HG02798 (cell line): ENCODE results near the gene IRF4.

Experiments
- ATAC-seq: cut with Tn5 transposase; IDR thresholded peaks from one replicate; pipeline ENCODE4 v1.9.1; 2021; ENCODE audit warnings: mild to moderate bottlenecking; ENCODE audit not compliant: unreplicated experiment, poor library complexity

The IRF4 gene

DNA sequence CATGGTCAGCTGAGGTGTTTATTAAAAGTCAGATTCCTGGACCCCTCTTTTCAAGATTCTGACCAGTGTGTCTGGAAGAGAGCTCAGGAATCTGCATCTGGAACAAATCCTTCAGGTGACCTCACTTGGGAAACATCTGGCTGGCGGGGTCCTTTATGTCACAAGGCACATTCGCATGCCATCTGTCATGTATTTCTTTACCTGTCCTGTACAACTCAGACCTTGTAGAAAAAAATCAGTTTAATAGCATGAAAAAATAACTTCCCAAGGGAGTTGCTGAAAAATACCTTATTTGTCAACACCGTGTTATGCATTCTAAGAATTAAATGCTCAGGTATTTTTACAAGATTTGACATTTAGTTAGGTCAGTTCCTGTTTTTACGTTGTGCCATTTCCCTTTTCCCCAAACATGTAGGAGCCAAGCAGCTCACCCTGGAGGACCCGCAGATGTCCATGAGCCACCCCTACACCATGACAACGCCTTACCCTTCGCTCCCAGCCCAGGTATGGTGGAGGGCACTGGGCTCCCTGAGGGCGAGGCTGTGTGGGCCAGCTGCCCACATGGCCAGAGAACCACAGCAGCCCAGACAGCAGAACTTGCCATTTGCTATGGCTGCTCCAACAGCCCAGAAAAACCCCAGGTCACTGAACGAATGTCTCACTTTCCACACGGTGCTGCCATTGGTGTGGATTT is 4.0 kb downstream of the IRF4 start:
- no peak for ATAC-seq

DNA sequence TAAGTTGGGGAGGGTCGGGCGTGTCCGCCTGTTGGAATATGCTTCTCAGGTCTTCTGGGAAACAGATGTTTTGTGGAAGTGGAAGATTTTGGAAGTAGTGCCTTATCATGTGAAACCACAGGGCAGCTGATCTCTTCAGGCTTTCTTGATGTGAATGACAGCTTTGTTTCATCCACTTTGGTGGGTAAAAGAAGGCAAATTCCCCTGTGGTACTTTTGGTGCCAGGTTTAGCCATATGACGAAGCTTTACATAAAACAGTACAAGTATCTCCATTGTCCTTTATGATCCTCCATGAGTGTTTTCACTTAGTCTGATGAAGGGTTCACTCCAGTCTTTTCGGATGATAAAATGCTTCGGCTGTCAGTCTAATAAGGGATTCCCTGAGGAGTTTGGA is 4.6 kb downstream of the IRF4 start:
- no peak for ATAC-seq

DNA sequence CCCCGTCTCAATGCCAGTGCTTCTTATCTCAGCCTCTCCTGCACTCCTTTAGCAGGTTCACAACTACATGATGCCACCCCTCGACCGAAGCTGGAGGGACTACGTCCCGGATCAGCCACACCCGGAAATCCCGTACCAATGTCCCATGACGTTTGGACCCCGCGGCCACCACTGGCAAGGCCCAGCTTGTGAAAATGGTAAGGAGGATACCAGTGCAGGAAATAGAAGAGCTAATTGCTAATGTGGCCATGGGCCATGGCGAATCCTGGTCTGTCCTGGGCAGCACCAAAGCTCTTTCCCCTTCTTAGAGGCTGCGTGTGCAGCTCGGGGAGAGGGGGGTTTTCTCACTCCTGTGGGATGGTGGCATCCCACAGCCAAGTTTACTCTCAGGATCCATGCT is 5.5 kb downstream of the IRF4 start:
- ATAC-seq: no peak

DNA sequence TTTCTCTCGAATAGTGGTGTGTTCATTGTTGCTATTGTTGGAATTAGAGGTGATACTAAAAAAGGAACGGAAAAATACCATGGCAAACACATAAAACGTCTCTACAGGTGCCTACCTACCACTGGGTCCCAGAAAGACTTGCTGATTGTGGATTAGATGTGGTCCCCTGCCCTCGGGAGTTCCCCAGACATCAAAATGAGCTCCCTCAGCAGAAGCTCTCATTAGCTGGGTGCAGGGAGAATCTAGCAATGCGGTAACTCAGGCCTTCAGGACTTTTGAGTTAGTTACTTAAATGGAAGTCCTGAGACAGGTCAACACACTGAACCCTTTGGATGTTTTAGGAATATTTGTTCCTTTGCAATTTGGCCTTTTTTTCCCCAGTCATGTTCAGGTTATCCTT is 6.1 kb downstream of the IRF4 start:
- ATAC-seq: no peak

DNA sequence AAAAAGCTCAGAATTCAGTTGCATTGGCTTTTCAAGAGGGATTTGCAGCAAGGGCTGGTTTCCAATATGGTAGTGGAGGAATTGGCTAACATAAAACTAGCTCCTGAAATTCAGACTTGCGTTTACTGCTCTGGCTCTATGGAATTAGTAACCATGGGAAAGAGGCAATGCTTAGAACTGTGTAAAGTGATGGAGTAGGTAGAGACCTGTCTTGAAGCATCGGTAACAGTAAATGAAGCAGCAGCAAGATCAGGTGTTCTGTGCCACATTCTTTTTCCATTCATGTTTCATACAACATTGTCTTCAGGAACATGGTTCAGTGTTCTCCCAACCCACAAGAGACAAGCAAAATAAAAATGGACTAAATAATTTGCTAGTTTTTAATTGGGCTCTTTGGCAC is 6.5 kb downstream of the IRF4 start:
- no peak for ATAC-seq

DNA sequence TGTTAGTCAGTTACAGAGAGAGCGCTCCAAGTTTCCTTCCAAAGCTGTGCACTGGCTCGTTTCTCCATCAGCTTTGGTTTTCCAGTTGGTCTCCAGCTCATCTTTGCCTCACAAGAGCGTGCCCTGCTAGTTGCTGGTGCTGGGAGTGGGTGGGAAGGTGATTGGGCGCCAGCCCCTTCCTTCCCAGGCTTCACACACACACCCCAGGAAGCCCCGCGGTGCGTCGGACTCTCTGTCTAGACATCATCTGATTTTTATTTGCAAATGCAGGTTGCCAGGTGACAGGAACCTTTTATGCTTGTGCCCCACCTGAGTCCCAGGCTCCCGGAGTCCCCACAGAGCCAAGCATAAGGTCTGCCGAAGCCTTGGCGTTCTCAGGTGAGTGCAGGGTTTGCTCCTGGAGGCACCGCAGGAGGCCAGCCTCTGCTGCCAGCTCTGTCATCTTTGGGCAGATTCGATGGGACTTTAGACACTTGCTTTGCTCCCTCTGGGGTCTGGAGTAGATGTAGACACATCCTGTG is 7.1 kb downstream of the IRF4 start:
- ATAC-seq: no peak

DNA sequence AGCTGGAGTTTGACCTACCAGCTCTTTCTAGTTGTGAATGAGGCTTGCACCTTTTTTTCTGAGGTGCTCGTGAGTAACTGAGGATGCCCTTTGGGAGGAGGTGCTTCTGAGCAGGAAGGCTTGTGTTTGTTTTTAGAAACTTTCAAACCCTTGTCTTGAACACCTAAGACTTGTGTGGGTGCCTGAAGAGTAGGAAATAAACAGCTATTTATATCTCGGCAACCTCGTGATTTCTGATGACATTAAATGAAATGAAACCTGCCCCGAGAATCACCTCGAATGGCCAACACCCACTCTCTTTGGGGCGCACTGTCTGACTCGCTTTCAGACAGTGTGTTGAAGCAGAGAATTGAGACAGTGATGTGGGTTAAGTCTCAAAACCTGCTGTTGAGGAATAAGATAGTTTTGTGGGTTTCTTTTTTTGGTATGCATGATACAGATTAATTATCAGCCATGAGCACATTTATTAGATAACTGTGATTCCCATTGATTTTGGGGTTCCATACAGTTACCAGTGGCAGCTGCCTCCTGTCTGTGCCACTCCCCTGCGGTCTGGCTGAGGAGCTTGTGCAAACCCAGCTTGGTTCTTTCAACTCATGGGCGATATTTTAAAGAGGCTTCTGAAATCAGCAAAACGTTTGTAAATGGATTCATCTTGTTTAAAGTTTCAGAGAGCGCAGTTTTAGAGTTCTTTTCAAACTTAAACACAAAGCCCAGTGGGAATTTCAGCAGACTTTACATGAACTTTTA is 8.4 kb downstream of the IRF4 start:
- peak; percentile 49 for ATAC-seq

DNA sequence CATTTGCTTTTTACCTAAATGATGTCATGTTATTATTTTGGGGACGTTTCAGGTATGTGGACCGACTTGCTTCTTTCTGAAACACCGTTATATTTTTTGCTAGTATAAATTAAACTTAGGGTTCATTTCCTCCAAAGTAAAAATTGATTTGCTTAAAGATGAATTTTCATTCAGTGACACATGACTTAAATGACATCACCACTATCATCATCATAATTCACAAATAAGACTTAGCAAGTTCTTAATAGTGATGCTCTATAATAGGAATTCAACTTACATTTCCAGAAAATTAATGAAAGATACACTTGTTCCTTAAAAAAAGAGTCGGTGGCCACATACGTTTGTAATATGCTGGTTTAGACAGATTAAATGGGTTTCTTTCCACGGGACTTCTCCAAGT is 9.3 kb downstream of the IRF4 start:
- no peak for ATAC-seq

DNA sequence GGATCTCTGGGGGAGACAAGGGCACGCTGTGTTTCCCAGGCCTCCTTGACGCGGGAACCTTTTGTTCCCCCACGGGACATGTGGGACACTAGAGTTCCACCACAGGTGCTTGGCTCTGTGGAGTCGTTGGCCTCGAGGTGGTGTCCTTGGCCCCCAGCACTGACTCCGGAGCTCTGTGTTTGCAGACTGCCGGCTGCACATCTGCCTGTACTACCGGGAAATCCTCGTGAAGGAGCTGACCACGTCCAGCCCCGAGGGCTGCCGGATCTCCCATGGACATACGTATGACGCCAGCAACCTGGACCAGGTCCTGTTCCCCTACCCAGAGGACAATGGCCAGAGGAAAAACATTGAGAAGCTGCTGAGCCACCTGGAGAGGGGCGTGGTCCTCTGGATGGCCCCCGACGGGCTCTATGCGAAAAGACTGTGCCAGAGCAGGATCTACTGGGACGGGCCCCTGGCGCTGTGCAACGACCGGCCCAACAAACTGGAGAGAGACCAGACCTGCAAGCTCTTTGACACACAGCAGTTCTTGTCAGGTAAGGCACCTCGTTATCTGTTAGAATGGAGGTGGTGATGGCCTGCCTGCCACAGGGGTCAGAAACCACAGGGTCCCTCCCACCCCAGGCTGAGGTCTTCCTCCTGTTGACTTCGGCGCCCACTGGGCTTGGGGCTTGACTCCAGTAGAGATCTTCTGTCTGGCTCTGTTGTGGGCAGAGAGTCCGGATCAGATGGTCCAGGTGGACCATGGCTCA is 9.9 kb downstream of the IRF4 start:
- no peak for ATAC-seq

DNA sequence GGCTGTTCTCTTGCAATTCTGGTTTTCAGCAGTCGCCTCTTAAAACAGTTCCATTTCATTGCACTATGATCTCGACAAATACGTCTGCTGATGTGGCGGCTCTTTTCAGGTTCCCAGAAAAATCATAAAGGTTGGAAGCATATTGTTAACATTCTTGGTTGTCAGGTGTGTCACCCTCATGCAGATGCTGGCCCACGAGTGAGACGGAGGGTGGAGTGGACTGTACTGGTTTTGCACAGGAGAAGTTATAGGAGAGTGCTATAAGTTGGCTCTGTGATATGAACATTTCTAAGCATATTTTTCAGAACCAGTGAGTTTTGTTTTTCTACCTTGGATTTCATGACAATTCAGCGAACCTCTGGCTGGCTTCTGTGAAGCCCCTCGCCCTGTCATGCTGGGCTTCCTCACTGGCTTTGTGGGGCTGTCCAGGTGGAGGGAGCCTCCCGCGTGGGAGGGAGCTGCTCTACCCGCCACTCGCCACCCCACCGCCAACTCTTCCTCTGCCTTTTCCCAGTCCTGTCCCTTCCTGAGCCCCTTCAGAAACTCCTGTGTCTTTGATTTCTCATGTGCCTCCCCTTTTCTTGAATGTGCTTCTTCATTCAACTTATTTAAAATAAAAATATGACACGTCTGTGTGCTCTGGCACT is 10.6 kb downstream of the IRF4 start:
- no peak for ATAC-seq

DNA sequence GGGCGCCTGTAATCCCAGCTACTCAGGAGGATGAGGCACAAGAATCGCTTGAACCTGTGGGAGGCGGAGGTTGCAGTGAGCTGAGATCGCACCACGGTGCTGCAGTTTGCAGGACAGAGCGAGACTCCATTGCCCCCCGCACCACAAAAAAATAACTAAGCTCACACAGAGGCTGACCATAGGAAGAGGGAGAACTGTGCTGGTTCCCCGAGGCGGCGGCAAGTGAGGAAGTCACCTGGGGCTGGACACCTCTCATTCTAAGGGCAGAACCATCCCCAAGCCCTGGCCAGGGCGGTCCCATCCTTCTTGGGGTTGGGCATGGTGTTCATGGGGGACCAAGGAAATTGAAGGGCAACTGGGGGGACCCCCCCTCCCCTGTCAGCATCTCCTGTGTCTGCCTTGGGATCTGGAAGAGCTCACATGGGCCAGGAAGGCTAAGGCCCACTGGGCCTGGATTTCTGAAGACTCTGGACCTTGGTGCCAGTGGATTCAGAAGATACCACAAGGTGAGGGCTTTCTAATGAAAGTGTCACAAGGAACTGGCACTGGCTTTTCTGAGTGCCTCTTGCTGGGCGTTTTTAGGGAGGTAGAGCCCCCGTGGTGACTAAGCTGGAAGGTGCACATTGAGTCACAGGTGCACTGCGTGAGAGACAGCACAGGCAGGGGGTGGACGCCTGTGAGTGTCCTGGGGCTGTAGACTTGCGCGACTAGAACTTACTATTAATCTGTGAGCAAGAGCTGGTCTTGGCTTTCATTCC is 11.5 kb downstream of the IRF4 start:
- ATAC-seq: no peak

DNA sequence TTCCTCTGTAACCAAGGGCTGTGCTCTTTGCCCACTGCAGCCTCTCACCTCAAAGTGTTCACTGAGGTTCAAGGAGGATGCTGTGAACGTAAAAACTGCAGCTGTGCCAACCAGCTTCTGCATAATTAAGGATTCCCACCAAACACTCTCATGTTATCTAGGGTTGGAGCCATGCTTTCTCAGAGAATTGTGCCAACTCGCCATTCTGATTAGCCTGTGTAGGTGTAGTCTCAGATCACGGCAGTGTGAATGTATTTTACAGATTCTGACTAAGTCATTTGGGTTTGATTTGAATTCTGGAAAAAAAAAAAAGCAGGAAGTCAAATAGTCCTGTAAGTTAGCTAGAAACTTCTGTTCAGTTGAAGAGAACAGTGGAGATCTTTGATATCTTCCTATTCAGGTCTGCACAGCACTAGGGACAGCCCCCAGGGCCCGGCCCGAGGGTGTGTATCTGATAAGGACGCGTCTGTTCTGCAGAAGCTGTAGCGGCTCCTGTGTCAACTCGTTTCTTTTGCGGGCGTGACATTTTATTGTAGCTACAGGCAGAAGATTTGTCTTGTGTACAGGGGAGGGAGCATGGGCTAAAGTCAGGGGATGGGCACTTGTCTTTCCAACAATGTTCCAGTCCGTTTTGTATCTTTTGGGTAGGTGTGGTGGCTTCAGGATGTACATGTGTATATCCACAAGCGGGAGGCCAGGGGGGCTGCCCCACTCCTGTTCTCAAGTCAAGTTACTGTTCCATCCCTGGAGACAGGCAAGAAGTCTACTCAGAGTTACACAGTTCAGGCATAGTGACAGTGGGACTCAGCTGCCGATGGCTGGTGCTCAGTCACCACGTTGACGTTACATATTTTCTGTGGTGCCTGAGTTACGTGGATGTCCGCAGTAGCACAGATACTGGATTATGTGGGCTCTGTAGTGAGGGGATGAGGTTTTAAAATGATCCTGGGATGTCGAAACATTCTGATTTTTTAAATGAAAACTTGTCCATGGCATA is 12.4 kb downstream of the IRF4 start:
- ATAC-seq: no peak

DNA sequence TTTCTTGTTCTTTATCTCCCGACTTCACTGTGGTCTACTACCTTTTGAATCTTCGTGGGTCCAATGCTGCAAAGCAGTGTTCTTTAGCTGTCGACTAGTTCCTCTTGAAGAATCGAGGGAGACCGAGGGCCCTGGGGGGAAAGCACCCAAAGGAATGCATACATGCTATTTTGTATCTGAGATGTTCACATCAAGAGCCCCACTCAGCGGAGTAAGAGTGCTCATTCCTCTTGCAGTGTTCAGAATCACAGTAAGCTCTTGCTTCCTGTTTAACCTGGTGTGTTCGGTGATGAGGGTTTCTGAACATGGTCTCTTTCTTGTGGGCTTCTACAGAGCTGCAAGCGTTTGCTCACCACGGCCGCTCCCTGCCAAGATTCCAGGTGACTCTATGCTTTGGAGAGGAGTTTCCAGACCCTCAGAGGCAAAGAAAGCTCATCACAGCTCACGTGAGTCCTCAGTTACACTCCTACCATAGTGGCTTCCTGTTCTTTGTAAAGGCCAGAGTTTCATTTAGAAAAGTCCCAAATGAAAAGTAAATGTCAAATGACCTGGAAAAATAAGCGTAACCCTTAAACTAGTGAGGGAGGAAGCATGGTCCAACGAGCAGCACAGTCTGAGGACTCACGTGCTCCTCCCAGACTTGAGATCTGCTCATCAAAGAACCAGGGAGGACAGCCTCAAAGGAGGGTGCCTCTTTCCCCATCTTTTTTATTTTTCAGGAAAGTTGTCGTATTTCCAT is 13.3 kb downstream of the IRF4 start:
- ATAC-seq: no peak

DNA sequence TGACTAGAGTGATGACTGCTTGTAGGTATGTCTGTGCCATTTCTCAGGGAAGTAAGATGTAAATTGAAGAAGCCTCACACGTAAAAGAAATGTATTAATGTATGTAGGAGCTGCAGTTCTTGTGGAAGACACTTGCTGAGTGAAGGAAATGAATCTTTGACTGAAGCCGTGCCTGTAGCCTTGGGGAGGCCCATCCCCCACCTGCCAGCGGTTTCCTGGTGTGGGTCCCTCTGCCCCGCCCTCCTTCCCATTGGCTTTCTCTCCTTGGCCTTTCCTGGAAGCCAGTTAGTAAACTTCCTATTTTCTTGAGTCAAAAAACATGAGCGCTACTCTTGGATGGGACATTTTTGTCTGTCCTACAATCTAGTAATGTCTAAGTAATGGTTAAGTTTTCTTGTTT is 16.6 kb downstream of the IRF4 start:
- ATAC-seq: no peak

DNA sequence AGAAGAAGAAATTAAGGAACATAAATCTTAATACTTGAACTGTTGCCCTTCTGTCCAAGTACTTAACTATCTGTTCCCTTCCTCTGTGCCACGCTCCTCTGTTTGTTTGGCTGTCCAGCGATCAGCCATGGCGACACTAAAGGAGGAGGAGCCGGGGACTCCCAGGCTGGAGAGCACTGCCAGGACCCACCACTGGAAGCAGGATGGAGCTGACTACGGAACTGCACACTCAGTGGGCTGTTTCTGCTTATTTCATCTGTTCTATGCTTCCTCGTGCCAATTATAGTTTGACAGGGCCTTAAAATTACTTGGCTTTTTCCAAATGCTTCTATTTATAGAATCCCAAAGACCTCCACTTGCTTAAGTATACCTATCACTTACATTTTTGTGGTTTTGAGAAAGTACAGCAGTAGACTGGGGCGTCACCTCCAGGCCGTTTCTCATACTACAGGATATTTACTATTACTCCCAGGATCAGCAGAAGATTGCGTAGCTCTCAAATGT is 17.1 kb downstream of the IRF4 start:
- no peak for ATAC-seq

DNA sequence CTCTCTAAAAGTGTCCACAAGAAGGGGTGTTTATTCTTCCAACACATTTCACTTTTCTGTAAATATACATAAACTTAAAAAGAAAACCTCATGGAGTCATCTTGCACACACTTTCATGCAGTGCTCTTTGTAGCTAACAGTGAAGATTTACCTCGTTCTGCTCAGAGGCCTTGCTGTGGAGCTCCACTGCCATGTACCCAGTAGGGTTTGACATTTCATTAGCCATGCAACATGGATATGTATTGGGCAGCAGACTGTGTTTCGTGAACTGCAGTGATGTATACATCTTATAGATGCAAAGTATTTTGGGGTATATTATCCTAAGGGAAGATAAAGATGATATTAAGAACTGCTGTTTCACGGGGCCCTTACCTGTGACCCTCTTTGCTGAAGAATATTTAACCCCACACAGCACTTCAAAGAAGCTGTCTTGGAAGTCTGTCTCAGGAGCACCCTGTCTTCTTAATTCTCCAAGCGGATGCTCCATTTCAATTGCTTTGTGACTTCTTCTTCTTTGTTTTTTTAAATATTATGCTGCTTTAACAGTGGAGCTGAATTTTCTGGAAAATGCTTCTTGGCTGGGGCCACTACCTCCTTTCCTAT is 17.9 kb downstream of the IRF4 start:
- ATAC-seq: no peak

DNA sequence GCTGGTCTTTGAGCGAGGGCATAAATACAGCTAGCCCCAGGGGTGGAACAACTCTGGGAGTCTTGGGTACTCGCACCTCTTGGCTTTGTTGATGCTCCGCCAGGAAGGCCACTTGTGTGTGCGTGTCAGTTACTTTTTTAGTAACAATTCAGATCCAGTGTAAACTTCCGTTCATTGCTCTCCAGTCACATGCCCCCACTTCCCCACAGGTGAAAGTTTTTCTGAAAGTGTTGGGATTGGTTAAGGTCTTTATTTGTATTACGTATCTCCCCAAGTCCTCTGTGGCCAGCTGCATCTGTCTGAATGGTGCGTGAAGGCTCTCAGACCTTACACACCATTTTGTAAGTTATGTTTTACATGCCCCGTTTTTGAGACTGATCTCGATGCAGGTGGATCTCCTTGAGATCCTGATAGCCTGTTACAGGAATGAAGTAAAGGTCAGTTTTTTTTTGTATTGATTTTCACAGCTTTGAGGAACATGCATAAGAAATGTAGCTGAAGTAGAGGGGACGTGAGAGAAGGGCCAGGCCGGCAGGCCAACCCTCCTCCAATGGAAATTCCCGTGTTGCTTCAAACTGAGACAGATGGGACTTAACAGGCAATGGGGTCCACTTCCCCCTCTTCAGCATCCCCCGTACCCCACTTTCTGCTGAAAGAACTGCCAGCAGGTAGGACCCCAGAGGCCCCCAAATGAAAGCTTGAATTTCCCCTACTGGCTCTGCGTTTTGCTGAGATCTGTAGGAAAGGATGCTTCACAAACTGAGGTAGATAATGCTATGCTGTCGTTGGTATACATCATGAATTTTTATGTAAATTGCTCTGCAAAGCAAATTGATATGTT is 19.2 kb downstream of the IRF4 start:
- ATAC-seq: no peak
